GM12892 (cell line): Measurements from ENCODE around the gene SLC9A1.

Experiments used
- POLR2AphosphoS5 ChIP-seq: IDR thresholded peaks from 2 replicates; pipeline ENCODE4 v1.6.1; 2011; ENCODE audit warnings: low read depth, low read length, control low read depth
- TAF1 ChIP-seq: IDR thresholded peaks from 2 replicates; pipeline ENCODE4 v1.6.1; 2011; ENCODE audit warnings: low read depth, mild to moderate bottlenecking, control low read depth, low read length, borderline replicate concordance

- TF ChIP-seq POLR2AphosphoS5 (no peak), TAF1 (no peak)
Observed at GRCh38 chr1:27090911-27091310, 64.0 kb downstream of the SLC9A1 start.
